GM12878 (cell line): ENCODE measurements around the gene DHX30. TPM values are rescaled to one million over a fixed set of nuclear protein-coding genes. Genes with fewer than 3 reads are reported as not detected.

ENCODE experiments used
- ATAC-seq: fragments of 200-7000 bp; cut with Tn5 transposase; 3 replicates; pipeline ENCODE4 v1.9.1; 2020; ENCODE audit warnings: mild to moderate bottlenecking, moderate library complexity
- BruUV-seq: library from RNA; stranded (reverse); fragments of 400-500 nt; replicated peaks from 2 replicates; lab custom pipeline; 2021; lab: Mats Ljungman, UMichigan
- CTCF ChIA-PET: fragments of 300-600 bp; sonication (Branson Sonifier 250); formaldehyde crosslinking; extraction: SDS; loops from one replicate; lab custom pipeline; 2021; ENCODE audit warnings: inconsistent platforms; lab: Yijun Ruan, JAX
- POLR2A ChIA-PET: fragments of 350-600 bp; formaldehyde crosslinking; extraction: SDS; loops from one replicate; lab custom pipeline; 2021; ENCODE audit warnings: inconsistent platforms; lab: Charles Lee
- RAD21 ChIA-PET: fragments of 300-600 bp; sonication (Branson Sonifier 250); formaldehyde crosslinking; loops from one replicate; lab custom pipeline; 2023; ENCODE audit warnings: antibody characterized with exemption; ENCODE audit not compliant: unreplicated experiment; lab: Charles Lee
- SMC1A ChIA-PET: fragments of 300-600 bp; sonication (Branson Sonifier 250); formaldehyde crosslinking; loops from one replicate; lab custom pipeline; 2023; ENCODE audit not compliant: unreplicated experiment, uncharacterized antibody; lab: Charles Lee
- DNase-seq: peaks from one replicate; pipeline ENCODE4 v3.0.0-alpha.2; 2011; ENCODE audit warnings: low read depth, low spot score
- FAIRE-seq: peaks from 3 replicates; lab custom pipeline; 2011; peaks lifted over from hg19 to GRCh38; lab: Jason Lieb, UNC
- H2AFZ ChIP-seq: 2 replicates; pipeline ENCODE4 v1.6.0; 2011; ENCODE audit warnings: low read depth, low read length, control low read depth; ENCODE audit not compliant: control insufficient read depth
- H3K27ac ChIP-seq: 2 replicates; pipeline ENCODE4 v1.5.1; 2011; ENCODE audit warnings: control low read depth; ENCODE audit not compliant: control insufficient read depth, insufficient read depth
- H3K27me3 ChIP-seq, 2 experiments: replicated peaks in 1 of 2; 2 replicates each; pipeline versions ENCODE4 v1.6.0 to v1.6.1; 2011; ENCODE audit warnings: low read length in 1 of 2; ENCODE audit not compliant: control insufficient read depth in 2 of 2, insufficient read depth in 2 of 2
- H3K36me3 ChIP-seq, 2 experiments: 2 replicates each; pipeline ENCODE4 v1.5.1; 2011; ENCODE audit warnings: low read length in 1 of 2; ENCODE audit not compliant: control insufficient read depth in 2 of 2, insufficient read depth in 2 of 2
- H3K4me1 ChIP-seq: 2 replicates; pipeline ENCODE4 v1.6.1; 2011; ENCODE audit warnings: mild to moderate bottlenecking, low read length, moderate library complexity, mixed read lengths; ENCODE audit not compliant: control insufficient read depth, insufficient read depth
- H3K4me2 ChIP-seq: 2 replicates; pipeline ENCODE4 v1.6.0; 2011; ENCODE audit warnings: control low read depth; ENCODE audit not compliant: control insufficient read depth, insufficient read depth
- H3K4me3 ChIP-seq: fragments of 200-600 bp; sonication (generic); 2 replicates; pipeline ENCODE4 v1.5.1; 2016
- H3K79me2 ChIP-seq: 2 replicates; pipeline ENCODE4 v1.6.0; 2011; ENCODE audit warnings: low read length; ENCODE audit not compliant: control insufficient read depth, insufficient read depth
- H3K9ac ChIP-seq: 2 replicates; pipeline ENCODE4 v1.8.0; 2011; ENCODE audit warnings: low read length, control low read depth, mixed read lengths; ENCODE audit not compliant: control insufficient read depth, insufficient read depth
- H3K9me3 ChIP-seq: replicated peaks from 3 replicates; pipeline ENCODE4 v1.5.1; 2011; ENCODE audit warnings: mild to moderate bottlenecking, low read length; ENCODE audit not compliant: control insufficient read depth, insufficient read depth
- H4K20me1 ChIP-seq: 2 replicates; pipeline ENCODE4 v1.6.0; 2011; ENCODE audit not compliant: control insufficient read depth, insufficient read depth
- EGR1 ChIP-seq, 2 experiments: IDR thresholded peaks; 1 replicate in 1 of 2; 2 replicates in 1 of 2; pipeline ENCODE4 v1.6.1; 2011 to 2012; ENCODE audit warnings: low read depth in 2 of 2, low read length in 2 of 2, borderline replicate concordance in 1 of 2, mild to moderate bottlenecking in 1 of 2, moderate library complexity in 1 of 2
- KAT2A ChIP-seq: conservative IDR thresholded peaks from 2 replicates; pipeline ENCODE4 v1.6.1; 2011; ENCODE audit warnings: low read depth, low read length; ENCODE audit not compliant: control insufficient read depth
- MEF2B ChIP-seq: fragments of 450-650 bp; IDR thresholded peaks from 2 replicates; pipeline ENCODE4 v1.6.1; 2018; ENCODE audit warnings: mild to moderate bottlenecking, moderate library complexity; ENCODE audit not compliant: partially characterized antibody, poor library complexity, severe bottlenecking
- PML ChIP-seq: IDR thresholded peaks from 2 replicates; pipeline ENCODE4 v1.6.1; 2012; ENCODE audit warnings: low read length, inconsistent platforms
- RB1 ChIP-seq: fragments of 450-650 bp; formaldehyde crosslinking; IDR thresholded peaks from 2 replicates; pipeline ENCODE4 v1.6.1; 2017; ENCODE audit warnings: mild to moderate bottlenecking, borderline replicate concordance
- WGBS: methylation state at CpG from one replicate; pipeline ENCODE4 v1.1.6; 2016; ENCODE audit warnings: low lambda C conversion rate; ENCODE audit not compliant: insufficient replicate concordance, insufficient coverage; ENCODE audit errors: missing lambda C conversion rate; 5-methylcytosine and 5-hydroxymethylcytosine counted together
- in situ Hi-C: fragments of 300-500 bp; cut with MboI; formaldehyde crosslinking; loops from 9 replicates; pipeline ENCODE4 v1.14.3; 2018; ENCODE audit warnings: mixed read lengths
- intact Hi-C: fragments of 100-400 bp; cut with micrococcal nuclease; formaldehyde crosslinking; loops from one replicate; pipeline ENCODE4 v1.14.2; 2022; ENCODE audit not compliant: unreplicated experiment
- polyA plus RNA-seq, 11 experiments: library from polyadenylated mRNA; depleted of rRNA in 4 of 11; unstranded in 6 of 11; stranded (reverse) in 5 of 11; fragments of >200 nt; fragmentation: Nextera tagmentation in 4 of 11; fragmentation: Illumina TruSeq in 1 of 11; extraction: Ambion mirVana in 4 of 11; extraction: Trizol in 1 of 11; gene quantifications; 1 replicate in 1 of 11; 2 replicates in 10 of 11; pipeline versions ENCODE4 v1.2.1 to v1.2.3, GENCODE V29; 2011 to 2016; ENCODE audit warnings: inconsistent platforms in 2 of 11, missing spikeins in 2 of 11, low read depth in 1 of 11
- total RNA-seq, 4 experiments: library from RNA; depleted of rRNA in 3 of 4; stranded (reverse); fragments of >200 nt in 3 of 4; fragmentation: Illumina TruSeq in 1 of 4; extraction: Trizol in 1 of 4; gene quantifications; 2 replicates each; pipeline versions ENCODE4 v1.2.1 to v1.2.3, GENCODE V29; 2013 to 2021
- TF ChIP-seq, protein P1 (sequence below): IDR thresholded peaks from 2 replicates; pipeline ENCODE4 v1.6.1; 2011; ENCODE audit warnings: mild to moderate bottlenecking, low read depth, low read length, moderate library complexity; ENCODE audit not compliant: insufficient replicate concordance

The DHX30 gene
- total and polyA plus RNA-seq, 10 of the 15 experiments (the other 5 are each of a cell fraction or from before 2014, with no cell fraction given), result 9.5 to 75.3 (median 47.8) TPM

DNA sequence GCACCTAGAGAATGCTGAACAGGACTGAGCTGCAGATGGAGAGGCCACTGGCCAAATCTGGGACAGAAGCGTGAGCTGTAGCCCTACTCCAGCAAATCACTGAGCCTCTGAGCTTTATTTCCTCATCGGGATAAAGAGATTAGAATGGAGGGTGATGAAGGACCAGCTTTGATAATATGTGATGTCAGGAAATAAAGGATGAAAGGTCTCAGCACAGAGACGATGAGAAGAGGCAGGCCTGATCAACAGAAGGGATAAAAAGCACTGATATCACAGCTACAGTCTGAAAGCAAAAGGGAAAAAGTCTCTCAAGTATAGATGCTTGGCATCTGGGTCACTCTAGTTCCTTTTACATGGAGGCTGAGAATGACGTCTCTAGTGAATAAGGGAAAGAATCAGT lies 70.0 kb downstream of the DHX30 start:
- ChIA-PET CTCF (interaction anchor here (0.8 kb wide), 1 partner anchor 117 kb away, joined by 3 read pairs; no protein-coding TSS in a partner anchor), POLR2A (no interaction called here), SMC1A (no interaction called here), RAD21 (interaction anchor here (1.9 kb wide), 1 partner anchor 117 kb away, joined by 4 read pairs; no protein-coding TSS in a partner anchor)
- intact Hi-C loops, result no loop called here
- Histone ChIP-seq H2AFZ (no peak overlapping the region), H3K4me2 (no peak overlapping the region), H3K9me3 (no peaks in the 10 kb centered on the region), H3K4me3 (no peak overlapping the region), H4K20me1 (no peaks in the 10 kb centered on the region), H3K4me1 (no peaks in the 10 kb centered on the region), H3K27ac (no peak overlapping the region), H3K9ac (no peak overlapping the region), H3K79me2 (no peaks in the 10 kb centered on the region), H3K36me3 (peaks cover 21 to 29% of the 10 kb centered on the region in 2 experiments), H3K27me3 (no peaks in the 10 kb centered on the region)
- 98% methylated on average over 4 of the region's 4 CpGs for WGBS
- ATAC-seq (no peak), FAIRE-seq (no peak), DNase-seq (no peak)
- no TSS peak for BruUV-seq
- in situ Hi-C loops, result no loop called here
- TF ChIP-seq EGR1 (IDR thresholded peaks at IDR 0.05; ENCODE audit: borderline replicate concordance in 1 of 2, low read depth in 2 of 2, low read length in 2 of 2), result no peak
- TF ChIP-seq RB1, result no peak
- no peak for TF ChIP-seq MEF2B
- TF ChIP-seq, protein P1, sequence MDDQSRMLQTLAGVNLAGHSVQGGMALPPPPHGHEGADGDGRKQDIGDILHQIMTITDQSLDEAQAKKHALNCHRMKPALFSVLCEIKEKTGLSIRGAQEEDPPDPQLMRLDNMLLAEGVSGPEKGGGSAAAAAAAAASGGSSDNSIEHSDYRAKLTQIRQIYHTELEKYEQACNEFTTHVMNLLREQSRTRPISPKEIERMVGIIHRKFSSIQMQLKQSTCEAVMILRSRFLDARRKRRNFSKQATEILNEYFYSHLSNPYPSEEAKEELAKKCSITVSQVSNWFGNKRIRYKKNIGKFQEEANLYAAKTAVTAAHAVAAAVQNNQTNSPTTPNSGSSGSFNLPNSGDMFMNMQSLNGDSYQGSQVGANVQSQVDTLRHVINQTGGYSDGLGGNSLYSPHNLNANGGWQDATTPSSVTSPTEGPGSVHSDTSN, result no peak
- no peak for TF ChIP-seq PML
- TF ChIP-seq KAT2A, result no peak
